COLO668 (cell line): Measurements from ENCODE around the gene NR1H2.
A peak's percentile ranks its signal among the peaks of the same experiment; 100 is the strongest.

Source experiments
- DNase-seq: peaks from one replicate; lab custom pipeline; 2025; ENCODE audit not compliant: unreplicated experiment; lab: John Stamatoyannopoulos, UW

Gene NR1H2

DNA sequence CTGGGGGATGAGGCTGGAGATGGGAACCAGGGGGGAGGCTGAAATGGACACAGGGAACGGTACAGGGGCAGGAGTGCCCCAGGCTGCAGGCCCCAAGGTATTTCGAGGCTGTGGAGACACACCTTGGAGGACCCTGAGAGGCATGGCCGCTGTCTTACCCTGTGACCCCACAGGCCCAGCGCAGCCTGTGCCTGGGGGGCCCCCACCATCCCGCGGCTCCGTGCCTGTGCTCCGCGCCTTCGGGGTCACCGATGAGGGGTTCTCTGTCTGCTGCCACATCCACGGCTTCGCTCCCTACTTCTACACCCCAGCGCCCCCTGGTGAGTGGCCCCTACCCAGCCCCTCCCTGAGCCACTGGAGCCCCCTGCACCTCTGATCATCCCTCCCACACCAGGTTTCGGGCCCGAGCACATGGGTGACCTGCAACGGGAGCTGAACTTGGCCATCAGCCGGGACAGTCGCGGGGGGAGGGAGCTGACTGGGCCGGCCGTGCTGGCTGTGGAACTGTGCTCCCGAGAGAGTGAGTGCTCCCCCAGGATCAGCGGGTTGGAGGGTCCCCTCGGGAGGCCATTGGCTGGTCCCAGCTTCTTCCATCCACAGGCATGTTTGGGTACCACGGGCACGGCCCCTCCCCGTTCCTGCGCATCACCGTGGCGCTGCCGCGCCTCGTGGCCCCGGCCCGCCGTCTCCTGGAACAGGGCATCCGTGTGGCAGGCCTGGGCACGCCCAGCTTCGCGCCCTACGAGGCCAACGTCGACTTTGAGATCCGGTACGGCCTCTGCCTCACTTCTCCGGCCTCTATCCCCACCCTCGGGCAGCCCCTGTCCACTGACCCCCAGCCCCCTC, 25.6 kb downstream of the NR1H2 start:
- no peak for DNase-seq

DNA sequence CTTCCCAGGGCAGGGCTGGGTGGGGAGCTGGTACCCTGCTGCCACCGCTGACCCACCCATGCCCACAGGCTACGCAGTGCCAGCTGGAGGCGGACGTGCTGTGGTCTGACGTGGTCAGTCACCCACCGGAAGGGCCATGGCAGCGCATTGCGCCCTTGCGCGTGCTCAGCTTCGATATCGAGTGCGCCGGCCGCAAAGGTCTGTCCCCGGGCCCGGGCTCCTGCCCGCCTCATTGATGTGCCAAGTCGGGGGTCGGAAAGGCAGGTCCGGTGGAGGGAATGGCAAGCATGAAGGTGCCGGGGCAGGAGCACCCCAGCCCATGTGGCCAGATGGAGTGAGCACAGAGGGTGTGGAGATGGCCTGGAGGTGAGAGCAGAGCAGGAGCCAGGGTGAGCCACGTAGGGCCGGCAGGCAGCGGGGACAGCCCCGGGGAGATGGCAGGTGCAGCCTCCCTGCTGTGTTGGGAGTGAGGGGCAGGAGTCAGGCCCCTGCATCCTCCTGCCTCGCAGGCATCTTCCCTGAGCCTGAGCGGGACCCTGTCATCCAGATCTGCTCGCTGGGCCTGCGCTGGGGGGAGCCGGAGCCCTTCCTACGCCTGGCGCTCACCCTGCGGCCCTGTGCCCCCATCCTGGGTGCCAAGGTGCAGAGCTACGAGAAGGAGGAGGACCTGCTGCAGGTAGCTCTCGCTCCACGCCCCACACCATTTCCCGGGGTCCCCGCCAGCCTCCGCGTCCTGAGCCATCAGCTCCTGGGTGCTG, 26.5 kb downstream of the NR1H2 start:
- no peak for DNase-seq

DNA sequence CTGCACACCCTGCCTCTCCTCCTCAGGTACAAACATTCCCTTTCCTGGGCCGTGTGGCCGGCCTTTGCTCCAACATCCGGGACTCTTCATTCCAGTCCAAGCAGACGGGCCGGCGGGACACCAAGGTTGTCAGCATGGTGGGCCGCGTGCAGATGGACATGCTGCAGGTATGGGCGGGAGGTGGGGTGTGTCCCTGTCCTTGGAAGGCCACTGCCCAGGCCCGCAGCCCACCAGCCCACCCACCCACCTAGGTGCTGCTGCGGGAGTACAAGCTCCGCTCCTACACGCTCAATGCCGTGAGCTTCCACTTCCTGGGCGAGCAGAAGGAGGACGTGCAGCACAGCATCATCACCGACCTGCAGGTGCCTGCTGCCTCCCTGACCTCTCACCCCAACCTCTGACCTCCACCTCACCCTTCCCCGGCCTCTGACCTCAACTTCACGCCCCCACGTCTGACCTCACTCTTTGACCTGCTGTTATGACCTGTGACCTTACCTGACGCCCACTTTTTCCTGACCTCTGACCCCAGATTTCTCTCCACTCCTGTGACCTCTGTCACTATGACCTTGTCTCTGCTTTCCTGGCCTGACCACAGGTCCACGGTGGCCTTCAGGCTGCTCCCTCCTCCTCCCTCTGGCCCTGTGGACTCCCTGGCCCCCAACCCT, 30.0 kb downstream of the NR1H2 start:
- no peak for DNase-seq

DNA sequence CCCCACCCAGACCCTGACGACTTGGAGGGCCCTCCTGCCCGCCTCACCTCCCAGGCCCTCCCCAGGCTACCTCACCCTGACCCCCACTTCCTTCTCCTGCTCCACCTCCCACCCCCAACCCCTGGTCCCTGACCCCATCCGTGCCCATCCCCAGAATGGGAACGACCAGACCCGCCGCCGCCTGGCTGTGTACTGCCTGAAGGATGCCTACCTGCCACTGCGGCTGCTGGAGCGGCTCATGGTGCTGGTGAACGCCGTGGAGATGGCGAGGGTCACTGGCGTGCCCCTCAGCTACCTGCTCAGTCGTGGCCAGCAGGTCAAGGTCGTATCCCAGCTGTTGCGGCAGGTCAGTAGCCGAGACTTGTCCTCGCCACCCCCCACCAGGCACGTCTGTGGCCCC, 30.6 kb downstream of the NR1H2 start:
- no peak for DNase-seq

DNA sequence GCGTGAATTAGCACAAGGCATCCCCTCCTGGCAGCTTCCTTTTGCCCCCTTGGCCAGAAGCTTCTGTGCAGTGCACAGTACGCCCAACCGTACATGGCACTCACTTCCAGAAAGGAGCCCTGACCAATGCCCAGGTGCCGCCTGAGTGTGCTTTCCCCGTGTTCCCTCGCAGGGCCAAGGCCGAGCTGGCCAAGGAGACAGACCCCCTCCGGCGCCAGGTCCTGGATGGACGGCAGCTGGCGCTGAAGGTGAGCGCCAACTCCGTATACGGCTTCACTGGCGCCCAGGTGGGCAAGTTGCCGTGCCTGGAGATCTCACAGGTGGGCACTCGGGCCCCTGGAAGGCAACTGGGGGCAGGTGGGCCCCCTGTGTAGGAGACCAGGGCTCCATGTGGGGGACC, 33.1 kb downstream of the NR1H2 start:
- DNase-seq: no peak

DNA sequence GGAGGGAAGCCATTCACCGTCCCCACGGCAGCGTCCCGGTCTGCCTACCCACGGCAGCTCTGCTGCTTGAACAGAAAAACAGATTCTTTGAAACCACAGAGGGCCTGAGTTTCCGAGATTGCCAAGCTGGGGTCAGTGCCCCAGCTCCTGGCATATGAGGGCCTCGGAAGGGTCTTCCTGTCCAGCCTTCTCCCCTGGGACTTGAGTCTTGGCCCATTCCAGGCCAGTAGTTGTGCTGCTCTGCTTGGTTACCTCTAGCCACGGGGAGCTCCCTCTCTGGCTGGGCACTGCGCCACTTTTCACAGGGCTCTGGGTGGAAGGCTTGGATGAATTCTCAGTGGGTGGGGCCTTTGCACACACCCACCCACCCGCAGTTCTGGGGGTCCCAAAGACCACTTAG, 33.9 kb downstream of the NR1H2 start:
- no peak for DNase-seq

DNA sequence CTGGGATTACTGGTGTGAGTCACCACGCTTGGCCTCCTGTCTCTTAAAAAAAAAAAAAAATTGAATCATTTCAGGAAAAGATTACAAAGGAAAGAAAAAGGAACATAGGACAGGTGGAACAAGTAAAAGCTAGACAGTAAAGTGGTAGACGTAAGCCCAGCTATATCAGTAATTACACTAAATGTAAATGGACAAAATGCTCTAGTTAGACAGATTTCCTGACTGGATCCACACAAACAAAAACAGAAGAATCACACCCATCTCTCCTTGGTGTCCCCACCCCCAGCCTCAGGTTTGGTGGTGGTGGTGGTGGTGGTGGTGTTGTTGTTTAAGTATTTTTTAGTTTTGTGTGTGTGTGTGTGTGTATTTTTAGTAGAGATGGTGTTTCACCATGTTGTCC, 36.2 kb downstream of the NR1H2 start:
- DNase-seq: no peak

DNA sequence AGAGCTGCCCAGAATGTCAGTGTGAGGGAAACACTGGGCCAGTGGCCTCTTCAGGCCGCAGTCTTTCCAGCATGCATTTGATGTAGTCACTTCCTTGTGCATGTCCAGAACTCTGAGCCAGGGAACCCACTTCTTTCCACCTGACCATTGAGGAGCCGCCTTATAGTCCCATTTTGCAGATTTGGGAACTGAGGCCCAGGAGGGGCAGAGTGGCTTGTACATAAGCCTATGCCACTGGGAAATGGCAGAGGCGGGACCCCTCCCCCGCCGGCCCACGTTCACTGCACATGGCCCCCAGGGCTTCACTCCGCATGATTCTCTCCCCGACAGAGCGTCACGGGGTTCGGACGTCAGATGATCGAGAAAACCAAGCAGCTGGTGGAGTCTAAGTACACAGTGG, 36.8 kb downstream of the NR1H2 start:
- DNase-seq: no peak

GRCh38 chr19:50413531-50413930, 37.3 kb downstream of the NR1H2 start:
- no peak for DNase-seq

- peak; percentile 59 for DNase-seq
These were observed 38.8 kb downstream of the NR1H2 start for GRCh38 chr19:50414864-50415660.

GRCh38 chr19:50415661-50416033, 39.4 kb downstream of the NR1H2 start:
- DNase-seq: no peak

DNA sequence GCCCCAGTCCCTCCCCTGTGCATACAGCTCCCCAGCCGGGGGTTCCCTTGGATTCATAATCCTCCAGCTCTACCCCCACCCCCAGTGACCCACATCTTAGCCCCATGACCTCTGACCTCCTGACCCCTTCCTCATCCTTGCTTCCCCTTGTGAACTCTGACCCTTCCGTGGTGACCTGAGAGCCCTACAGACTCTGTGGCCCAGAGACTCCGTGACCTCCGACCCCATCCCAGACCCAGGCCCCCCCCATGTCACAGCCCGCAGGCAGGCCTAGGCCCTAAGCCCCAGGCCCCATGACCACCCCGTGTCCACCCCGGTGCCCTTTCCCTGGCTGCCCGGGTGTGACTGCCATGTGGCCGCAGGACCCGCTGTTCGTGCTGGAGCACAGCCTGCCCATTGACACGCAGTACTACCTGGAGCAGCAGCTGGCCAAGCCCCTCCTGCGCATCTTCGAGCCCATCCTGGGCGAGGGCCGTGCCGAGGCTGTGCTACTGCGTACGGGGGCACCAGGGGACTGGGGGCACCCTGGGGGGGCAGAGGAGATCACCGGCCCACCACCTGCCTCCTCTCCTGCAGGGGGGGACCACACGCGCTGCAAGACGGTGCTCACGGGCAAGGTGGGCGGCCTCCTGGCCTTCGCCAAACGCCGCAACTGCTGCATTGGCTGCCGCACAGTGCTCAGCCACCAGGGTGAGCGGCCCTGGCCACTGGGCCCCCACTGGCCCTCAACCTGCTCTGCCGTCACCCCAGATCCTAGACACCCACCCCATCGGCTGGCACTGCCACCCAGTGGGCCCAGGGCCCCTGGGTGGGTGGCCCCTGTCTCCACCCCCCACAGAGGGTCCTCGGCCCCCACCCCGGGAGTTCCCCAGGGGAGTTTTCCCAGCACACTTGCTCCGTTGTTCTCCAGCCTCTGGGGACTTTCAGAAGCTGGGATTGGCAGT, 40.0 kb downstream of the NR1H2 start:
- no peak for DNase-seq

- peak; percentile 63 for DNase-seq
These were observed 41.1 kb downstream of the NR1H2 start for GRCh38 chr19:50417111-50418081.

GRCh38 chr19:50418176-50419021, 42.1 kb downstream of the NR1H2 start, which contains the start of gene SPIB:
Gene SPIB, plus strand, starts transcription at chr19:50418938. Its CDS starts 25 bp downstream, at chr19:50418963.
- DNase-seq: no peak

DNA sequence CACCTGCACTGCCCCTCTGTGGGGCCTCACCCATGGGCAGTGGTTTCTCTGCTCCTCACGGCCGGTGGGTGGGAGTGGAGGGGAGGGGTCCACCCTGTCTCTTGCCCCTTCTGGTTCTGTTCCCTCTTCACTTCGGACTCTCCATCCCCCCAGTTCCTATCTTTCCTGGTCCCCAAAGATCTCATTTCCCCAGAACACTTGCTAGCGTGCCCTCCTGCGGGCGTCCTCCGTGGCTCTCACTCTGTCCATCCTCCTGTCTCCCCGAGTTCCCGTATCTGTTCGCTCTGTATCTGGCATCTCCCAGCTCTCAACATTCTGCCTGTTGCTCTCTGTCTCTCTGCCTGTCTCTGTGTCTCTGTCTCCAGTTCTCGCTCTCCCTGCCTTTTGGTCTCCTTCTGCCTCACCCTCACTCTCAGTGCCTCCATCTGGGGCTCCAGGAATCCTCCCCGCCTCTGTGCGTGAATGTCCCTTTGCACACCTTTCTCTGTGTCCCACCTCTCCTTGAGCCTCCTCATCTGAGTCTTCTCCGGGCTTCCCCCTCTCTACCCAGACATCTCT, 42.8 kb downstream of the NR1H2 start:
- no peak for DNase-seq

DNA sequence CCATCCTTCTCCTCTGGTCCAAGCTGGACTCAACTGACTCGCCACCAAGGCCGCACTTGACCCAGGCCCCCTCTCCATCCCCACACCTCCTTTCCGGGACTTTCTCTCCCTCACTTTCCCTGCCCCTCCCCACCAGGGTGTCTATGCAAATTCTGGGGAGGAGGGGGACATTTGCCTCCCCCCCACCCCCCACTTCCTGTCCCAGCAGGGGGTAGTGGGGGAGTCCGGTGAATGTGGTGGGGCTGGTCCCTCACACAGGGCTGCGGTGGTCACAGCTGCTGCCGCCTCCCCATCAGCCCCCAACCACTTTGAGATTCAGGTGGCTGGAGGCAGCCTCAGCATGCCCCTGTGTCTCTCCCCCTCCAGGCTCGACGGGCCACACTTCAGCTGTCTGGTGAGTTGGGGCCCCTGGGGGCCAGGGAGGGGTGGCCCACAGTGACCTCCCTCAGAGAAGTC, 43.4 kb downstream of the NR1H2 start:
- DNase-seq: no peak

DNA sequence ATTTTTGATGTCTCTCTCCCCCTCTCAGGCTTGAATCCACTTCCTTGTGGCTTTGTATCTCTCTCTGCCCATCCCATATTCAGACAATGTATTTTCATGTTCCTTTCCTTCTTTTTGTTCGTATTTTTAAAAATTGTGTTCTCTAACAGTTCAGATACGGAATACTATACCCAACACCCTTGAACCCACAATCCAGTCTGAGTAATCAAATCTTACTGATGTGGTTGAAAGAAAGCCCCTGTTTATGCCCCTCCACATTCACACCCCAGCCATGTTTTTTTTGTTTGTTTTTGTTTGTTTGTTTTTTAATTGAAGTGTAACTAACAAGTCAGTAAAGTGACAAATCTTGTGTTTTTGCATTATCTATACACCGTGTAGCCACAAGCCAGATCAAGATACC, 43.9 kb downstream of the NR1H2 start:
- DNase-seq: no peak
